Amniotic stem cell (primary cell): ENCODE data around the gene MBTPS1.
"Not testable (repeated sequence)": the region's sequence is repeated elsewhere in the genome, so short reads cannot be mapped to it uniquely, and the experiment has no call there.

ENCODE experiments used
- DNase-seq: peaks from one replicate; lab custom pipeline; 2025; lab: John Stamatoyannopoulos, UW

Gene MBTPS1

GRCh38 chr16:84137287-84137686 is 20.5 kb upstream of the MBTPS1 start:
- no peak for DNase-seq

GRCh38 chr16:84136331-84137125 is 19.8 kb upstream of the MBTPS1 start:
- DNase-seq: no peak

- DNase-seq: no peak
These were observed 16.0 kb upstream of the MBTPS1 start for GRCh38 chr16:84132527-84133285.

GRCh38 chr16:84131117-84131516 is 14.4 kb upstream of the MBTPS1 start:
- DNase-seq: no peak

DNA sequence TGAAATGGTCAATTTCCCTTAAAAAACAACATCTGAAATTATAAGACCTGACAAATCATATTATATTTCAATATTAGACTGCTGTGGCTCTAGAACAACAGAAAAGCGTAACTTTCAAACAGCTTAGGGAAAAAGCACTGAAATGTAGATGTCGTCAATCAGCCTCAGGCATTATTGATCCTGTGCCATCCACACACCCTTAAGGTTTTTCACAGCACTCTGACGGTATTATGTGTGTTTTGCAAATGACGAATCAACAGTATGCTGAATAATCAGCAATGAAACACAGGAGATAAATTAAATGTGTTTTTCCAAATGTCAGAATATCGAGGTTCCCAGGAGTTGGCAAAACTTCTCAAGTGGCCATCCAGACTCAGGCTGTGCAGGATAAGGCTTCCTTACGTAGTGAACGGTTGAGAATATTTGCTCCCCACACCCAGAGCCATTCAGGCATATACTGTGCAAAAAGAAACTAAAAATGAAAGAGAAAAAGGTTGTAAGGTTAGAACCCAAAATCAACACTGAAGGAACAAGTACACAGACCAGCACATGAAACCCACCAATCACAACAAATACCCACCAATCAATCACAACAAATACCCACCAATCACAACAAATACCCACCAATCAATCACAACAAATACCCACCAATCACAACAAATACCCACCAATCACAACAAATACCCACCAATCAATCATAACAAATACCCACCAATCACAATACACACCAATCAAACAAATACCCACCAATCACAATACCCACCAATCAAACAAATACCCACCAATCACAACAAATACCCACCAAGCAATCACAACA is 7.7 kb upstream of the MBTPS1 start:
- no peak for DNase-seq

DNA sequence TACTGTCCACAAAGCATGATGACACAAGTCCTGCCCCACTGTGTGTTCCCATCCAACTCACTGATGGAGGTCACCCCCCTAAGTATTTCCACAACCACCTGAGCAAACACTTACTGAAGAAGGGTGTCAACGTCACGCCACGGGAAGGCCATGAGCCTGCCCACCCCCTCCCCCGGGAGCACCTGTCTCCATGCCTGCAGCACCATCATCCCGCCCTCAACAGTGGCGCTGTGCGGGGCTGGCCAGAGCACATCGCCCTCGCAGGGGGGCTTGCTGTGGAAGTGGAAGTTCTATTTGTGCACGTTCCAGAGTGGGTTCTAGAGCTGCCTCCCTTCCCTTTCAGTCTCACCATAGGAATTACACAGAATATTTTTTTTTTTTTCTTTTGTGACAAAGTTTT is 4.3 kb upstream of the MBTPS1 start:
- no peak for DNase-seq

DNA sequence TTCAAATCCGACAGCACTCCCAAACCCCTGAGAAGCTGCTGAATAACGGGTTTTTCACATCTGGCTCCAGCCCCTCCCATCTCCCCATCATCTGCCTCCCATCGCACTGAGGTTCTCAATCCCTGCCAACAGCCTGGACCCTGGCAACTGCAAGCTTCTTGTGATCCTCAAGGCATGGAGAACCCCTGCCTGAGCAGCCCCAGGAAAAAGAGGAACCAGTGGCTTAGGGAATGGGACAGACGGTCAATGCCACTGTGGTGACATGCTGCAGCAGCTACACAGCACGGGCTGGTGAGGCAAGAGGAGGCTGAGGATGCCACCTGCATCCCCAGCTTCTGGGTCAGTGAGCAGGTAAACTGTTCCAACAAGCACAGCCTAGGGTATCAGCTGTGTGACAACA is 3.3 kb upstream of the MBTPS1 start:
- DNase-seq: no peak

DNA sequence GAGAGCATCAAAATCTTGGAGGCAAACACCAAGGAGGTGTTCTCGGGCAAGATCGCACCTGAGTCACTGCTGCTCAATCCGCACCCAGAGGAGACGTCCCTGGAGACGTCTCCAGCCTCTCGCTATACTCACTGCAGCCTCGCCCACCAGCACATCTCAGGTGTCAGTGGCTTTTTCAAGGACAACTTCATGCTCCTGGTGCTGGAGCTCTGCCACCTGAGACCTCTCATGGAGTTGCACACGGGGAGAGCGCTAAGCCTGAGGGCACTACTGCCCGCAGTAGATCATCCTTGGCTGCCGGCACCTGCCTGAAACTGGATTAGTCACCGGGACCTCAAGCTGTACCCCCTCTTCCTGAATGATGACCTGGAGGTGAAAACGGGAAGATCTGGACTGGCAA is 2.6 kb upstream of the MBTPS1 start:
- DNase-seq: no peak

DNA sequence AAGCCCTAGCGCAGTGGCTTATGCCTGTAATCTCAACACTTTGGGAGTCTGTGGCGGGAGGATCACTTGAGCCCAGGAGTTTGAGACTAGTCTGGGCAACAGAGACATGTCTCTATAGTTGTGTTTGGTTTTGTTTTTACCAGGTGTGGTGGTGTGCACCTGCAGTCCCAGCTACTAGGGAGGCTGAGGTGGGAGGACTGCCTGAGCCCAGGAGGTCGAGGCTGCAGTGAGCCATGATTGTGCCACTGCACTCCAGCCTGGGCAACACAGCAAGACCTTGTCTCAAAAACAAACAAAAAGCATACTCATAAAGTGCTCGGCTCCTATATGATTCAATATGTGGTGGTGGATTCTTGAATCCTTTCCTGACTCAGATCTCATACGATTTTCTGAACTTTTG is 1.6 kb upstream of the MBTPS1 start:
- DNase-seq: not testable (repeated sequence)

DNA sequence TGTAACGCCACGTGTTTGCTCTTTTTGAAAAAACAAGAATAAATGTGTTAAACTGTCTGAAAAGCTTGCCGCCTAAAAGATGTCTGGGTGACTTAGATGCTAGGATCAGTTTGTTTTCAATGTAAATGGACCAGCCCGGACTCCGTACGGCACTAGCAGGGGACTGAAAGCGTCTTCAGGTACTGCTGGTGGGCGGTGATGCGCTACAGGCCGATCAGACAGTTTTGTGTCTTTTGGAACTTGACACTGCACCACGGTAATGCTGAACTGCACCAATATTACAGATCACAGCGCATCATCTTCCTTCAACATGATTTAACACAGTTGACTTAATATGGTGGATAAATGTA is 727 bp upstream of the MBTPS1 start:
- DNase-seq: no peak

DNA sequence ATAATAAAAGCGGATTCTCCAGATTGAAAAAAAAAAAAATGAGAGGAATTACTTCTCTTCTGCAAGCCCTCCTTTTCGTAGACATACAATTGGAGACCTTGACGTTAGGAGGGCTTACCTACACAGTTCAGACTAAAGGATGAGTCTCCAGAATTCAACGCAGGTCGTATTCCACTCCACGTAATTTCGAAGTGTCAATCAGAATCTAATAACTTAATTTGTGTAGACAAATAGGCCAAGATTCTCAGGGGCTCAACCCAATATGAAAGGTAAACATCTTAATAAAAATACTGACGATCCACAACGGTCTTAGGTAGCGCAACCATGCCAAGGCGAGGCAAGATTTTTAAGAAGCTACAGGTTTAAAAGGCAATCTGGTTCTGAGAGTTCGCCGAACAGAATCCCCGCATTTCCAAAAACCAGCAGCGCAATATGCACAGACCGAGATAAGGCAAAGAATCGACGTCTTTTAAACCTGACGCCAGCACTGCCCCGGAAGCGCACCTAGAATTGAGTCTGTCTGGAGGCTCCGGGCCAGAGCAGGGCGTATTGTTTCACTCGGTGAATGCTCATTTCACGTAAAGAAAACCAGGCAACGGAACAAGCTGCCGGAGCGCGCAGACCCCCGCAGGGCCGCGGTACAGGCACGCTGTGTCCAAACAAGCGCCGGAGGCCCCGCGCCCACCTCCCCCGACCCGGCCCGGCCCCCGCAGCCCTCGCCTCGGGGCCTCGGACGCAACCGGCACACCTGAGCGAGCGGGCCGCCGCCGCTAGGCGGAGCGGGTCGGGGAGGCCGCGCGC is 623 bp downstream of the MBTPS1 start:
- DNase-seq: no peak

DNA sequence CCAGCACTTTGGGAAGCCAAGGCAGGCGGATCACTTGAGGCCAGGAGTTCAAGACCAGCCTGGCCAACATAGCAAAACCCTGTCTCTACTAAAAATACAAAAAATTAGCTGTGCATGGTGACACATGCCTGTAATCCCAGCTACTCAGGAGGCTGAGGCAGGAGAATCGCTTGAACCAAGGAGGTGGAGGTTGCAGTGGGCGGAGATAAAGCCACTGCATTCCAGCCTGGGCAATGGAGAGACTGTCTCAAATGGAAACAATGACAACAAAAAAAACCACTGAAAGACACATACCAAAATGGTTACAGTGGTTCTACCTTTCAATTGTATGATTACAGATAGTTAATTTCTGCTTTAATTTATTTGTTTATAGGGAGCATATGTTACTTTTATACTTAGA is 4.8 kb downstream of the MBTPS1 start:
- not testable (repeated sequence) for DNase-seq

GRCh38 chr16:84111525-84111924 is 5.2 kb downstream of the MBTPS1 start:
- DNase-seq: no peak

DNA sequence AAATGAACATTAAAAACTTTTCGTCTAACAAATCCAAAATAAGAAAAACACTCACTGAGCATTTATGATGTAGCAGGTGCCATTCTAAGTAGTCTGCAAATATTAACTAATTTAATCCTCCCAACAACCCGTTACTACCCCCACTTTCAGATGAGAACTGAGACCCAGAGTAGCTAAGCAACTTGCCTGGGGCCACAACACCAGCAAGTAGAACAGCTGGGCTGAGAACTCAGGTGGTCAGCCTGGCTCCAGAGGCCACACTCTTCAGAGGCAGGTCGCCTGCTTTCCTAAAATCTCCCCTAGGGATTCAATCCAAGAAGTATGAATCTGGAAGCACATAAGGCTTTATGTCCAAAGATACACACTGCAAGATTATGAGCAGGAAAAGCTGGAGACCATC is 6.2 kb downstream of the MBTPS1 start:
- no peak for DNase-seq

DNA sequence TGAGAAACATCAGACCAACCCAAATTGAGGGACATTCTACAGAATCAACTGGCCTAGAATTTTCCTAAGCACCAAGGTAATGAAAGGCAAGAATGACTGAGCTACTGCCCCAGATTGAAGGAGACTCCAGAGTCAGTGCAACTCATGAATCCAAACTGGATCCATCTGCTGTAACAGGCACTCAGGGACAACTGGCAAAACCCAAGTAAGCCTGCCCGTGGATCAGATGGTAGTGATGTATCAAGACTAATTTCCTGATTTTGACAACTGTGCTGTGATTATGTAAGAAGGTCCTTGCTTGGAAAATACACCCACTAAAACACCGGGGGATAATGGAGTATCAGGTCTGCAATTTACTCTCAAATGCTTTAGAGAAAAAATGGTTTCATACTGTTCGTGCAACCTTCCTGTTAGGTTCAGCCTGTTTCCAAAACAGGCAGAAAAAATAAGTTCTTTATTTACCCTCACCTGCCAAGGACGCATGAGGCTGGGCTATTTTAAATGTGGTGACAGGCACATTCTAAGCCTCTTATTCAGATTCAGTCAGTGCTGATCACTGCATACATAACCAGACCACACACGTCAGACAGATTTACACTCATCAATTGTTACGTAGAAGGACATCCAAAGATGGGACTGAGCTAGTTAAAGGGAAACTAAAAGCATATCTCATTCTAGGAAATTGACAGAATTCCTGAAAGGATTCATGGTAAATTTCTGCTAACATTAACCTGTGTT is 7.0 kb downstream of the MBTPS1 start:
- no peak for DNase-seq

GRCh38 chr16:84107921-84108320 is 8.8 kb downstream of the MBTPS1 start:
- no peak for DNase-seq

DNA sequence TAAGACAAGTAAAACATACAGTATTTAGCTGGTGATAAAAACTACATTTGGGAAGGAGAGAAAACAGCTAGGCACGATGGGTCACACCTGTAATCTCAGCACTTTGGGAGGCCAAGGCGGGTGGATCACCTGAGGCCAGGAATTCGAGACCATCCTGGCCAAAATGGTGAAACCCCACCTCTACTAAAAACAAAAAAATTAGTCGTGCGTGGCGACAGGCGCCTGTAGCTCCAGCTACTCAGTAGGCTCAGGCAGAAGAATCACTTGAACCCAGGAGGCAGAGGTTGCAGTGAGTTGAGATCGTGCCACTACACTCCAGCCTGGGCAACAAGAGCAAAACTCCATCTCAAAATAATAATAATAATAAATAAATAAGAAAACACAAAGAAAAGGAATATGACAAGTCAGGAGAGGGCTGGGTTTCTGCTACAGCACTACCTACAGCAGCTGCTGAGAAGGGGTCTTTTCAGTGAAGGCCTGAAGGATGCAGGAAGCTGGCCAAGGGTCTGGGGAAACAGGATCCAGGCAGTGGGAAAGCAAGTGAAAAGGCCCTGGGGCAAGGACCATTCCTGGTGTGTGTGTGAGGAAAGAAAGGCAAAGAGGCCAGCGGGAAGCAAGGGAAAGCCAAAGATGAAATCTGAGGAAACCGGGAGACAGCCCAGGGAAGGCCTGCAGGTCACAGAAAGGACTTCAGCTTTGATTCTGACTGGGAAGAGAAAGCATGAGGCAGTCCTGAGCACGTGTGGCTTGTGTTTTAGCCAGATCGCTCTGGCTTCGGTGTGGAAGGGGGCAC is 10.6 kb downstream of the MBTPS1 start:
- no peak for DNase-seq

- no peak for DNase-seq
These were observed 11.4 kb downstream of the MBTPS1 start for GRCh38 chr16:84105301-84105815.

DNA sequence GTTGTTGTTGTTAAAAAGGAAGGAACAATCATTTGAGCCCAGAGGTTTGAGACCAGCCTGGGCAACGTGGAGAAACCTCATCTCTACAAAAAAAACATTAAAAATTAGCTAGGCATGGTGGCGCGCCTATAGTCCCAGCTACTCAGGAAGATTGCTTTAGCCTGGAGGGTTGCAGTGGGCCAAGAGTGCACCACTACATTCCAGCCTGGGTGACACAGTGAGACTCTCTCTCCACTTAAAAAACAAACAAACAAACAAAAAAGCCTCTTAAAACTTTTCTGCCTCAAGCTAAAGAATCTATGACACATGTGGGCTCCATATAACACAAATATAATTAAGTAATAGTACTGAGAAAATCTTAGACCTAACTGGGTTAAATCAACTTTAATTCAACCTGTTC is 12.5 kb downstream of the MBTPS1 start:
- DNase-seq: no peak

- no peak for DNase-seq
These were observed 13.1 kb downstream of the MBTPS1 start for GRCh38 chr16:84103678-84104077.
